Esophagus squamous epithelium (tissue), 4 donors: ENCODE data around the gene M6PR.

Experiments
- CTCF ChIP-seq, 6 experiments: fragments of 450-650 bp in 4 of 6; fragments of 200-600 bp in 2 of 6; sonication (generic) in 2 of 6; IDR thresholded peaks; one replicate each; pipeline ENCODE4 v1.5.1; 2016 to 2019; ENCODE audit warnings: antibody characterized with exemption in 6 of 6, mild to moderate bottlenecking in 4 of 6, moderate library complexity in 4 of 6
- POLR2A ChIP-seq, 4 donors: fragments of 450-650 bp; IDR thresholded peaks; one replicate each; pipeline ENCODE4 v1.6.1; 2017; ENCODE audit warnings: antibody characterized with exemption in 4 of 4, mild to moderate bottlenecking in 4 of 4, moderate library complexity in 3 of 4

DNA sequence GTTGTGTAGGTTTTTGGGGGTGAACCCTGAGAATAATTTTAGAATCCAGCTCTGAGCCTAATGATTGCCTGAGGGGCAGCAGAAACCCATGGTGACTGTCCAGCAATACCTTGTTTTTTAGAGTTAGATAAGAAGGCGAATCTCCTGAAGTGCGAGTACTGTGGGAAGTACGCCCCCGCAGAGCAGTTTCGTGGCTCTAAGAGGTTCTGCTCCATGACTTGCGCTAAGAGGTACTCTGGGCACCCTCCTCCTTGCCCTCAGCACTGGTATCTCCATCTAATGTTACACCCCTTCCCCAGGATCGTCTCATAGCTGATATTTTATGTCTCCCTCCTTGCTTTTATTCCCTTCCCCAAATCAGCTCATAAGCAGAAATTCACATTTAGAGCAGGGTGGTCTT lies 12.7 kb downstream of the M6PR start:
- TF ChIP-seq POLR2A (IDR thresholded peaks at IDR 0.05) (no peak), CTCF (IDR thresholded peaks at IDR 0.05) (no peak)
